Stomach smooth muscle (tissue), 2 donors: ENCODE data around the gene TRIM28.

ENCODE experiments used
- H3K27ac ChIP-seq: one replicate; pipeline ENCODE4 v1.7.0; 2013; ENCODE audit warnings: mild to moderate bottlenecking, low read length, inconsistent platforms
- H3K27me3 ChIP-seq, 2 donors: one replicate each; pipeline ENCODE4 v1.7.0; 2013; ENCODE audit warnings: low read length in 2 of 2; ENCODE audit not compliant: insufficient read depth in 2 of 2, control insufficient read depth in 1 of 2
- H3K36me3 ChIP-seq, 2 donors: one replicate each; pipeline ENCODE4 v1.7.0; 2013; ENCODE audit warnings: low read length in 2 of 2; ENCODE audit not compliant: control insufficient read depth in 2 of 2, insufficient read depth in 2 of 2
- H3K4me1 ChIP-seq: one replicate; pipeline ENCODE4 v1.7.0; 2013; ENCODE audit warnings: low read length; ENCODE audit not compliant: control insufficient read depth, insufficient read depth
- H3K4me3 ChIP-seq, 2 donors: one replicate each; pipeline ENCODE4 v1.7.0; 2013; ENCODE audit warnings: low read length in 2 of 2
- H3K9ac ChIP-seq, 2 donors: one replicate each; pipeline ENCODE4 v1.7.0; 2013; ENCODE audit warnings: low read length in 2 of 2, mild to moderate bottlenecking in 1 of 2
- H3K9me3 ChIP-seq, 2 donors: one replicate each; pipeline ENCODE4 v1.7.0; 2013; ENCODE audit warnings: low read length in 2 of 2; ENCODE audit not compliant: control insufficient read depth in 2 of 2
- donor health status: healthy.
- donor health status: Pancreatic carcinoma.

TRIM28 gene

GRCh38 chr19:58586133-58586765, 42.4 kb downstream of the TRIM28 start:
- no peak overlapping the region for H3K9ac ChIP-seq
- H3K27me3 ChIP-seq: no peaks in the 10 kb centered on the region
- H3K4me1 ChIP-seq: peaks cover 9% of the 10 kb centered on the region
- H3K4me3 ChIP-seq: no peak overlapping the region
- peaks cover 12 to 16% of the 10 kb centered on the region in 2 donors for H3K36me3 ChIP-seq
- no peak overlapping the region for H3K27ac ChIP-seq
- H3K9me3 ChIP-seq: no peaks in the 10 kb centered on the region
